HEK293 (cell line): Measurements from ENCODE around the gene ABHD12B.

Source experiments
- CTCF ChIA-PET: fragments of 350-600 bp; formaldehyde crosslinking; extraction: SDS; loops from one replicate; lab custom pipeline; 2021; ENCODE audit warnings: antibody characterized with exemption; lab: Yijun Ruan, JAX
- POLR2A ChIA-PET: fragments of 300-600 bp; formaldehyde crosslinking; extraction: SDS; loops from one replicate; lab custom pipeline; 2020; ENCODE audit warnings: antibody characterized with exemption, inconsistent platforms; lab: Yijun Ruan, JAX
- H3K27ac ChIP-seq: fragments of 200-500 bp; sonication (Bioruptor generic); 2 replicates; pipeline ENCODE4 v1.5.1; 2014; ENCODE audit warnings: low read depth, low read length, control low read depth, inconsistent platforms; ENCODE audit errors: extremely low read depth
- H3K36me3 ChIP-seq, 2 experiments: fragments of 200-500 bp in 1 of 2; sonication (Bioruptor generic) in 1 of 2; 1 replicate in 1 of 2; 2 replicates in 1 of 2; pipeline ENCODE4 v1.5.1; 2014 to 2017; ENCODE audit warnings: inconsistent platforms in 2 of 2, low read length in 2 of 2; ENCODE audit not compliant: control insufficient read depth in 2 of 2, insufficient read depth in 1 of 2
- H3K4me1 ChIP-seq: fragments of 200-500 bp; sonication (Bioruptor generic); 2 replicates; pipeline ENCODE4 v1.5.1; 2014; ENCODE audit warnings: mild to moderate bottlenecking, low read length, inconsistent platforms; ENCODE audit not compliant: control insufficient read depth, insufficient read depth
- H3K4me3 ChIP-seq: 2 replicates; pipeline ENCODE4 v1.5.1; 2011; ENCODE audit warnings: low read depth, mild to moderate bottlenecking, control low read depth, low read length, moderate library complexity
- H3K9me3 ChIP-seq: fragments of 200-500 bp; sonication (Bioruptor generic); 2 replicates; pipeline ENCODE4 v1.5.1; 2014; ENCODE audit warnings: low read depth, low read length, inconsistent platforms; ENCODE audit not compliant: control insufficient read depth, insufficient read depth
- HOXC10 ChIP-seq: sonication (generic); formaldehyde crosslinking; IDR thresholded peaks from 2 replicates; pipeline ENCODE4 v1.8.1; 2023; ENCODE audit warnings: mild to moderate bottlenecking, missing genetic modification reagents
- KLF8 ChIP-seq: fragments of 450-650 bp; formaldehyde crosslinking; IDR thresholded peaks from 2 replicates; pipeline ENCODE4 v1.5.1; 2016; ENCODE audit warnings: missing biosample characterization, missing genetic modification characterization
- KLF9 ChIP-seq: fragments of 450-650 bp; formaldehyde crosslinking; IDR thresholded peaks from 2 replicates; pipeline ENCODE4 v1.5.1; 2016; ENCODE audit warnings: missing biosample characterization, missing genetic modification characterization, low read depth
- PRDM1 ChIP-seq: fragments of 450-650 bp; formaldehyde crosslinking; IDR thresholded peaks from 2 replicates; pipeline ENCODE4; 2016; ENCODE audit warnings: missing biosample characterization, missing genetic modification characterization
- PRDM4 ChIP-seq: fragments of 450-650 bp; formaldehyde crosslinking; IDR thresholded peaks from 2 replicates; pipeline ENCODE4 v1.5.1; 2017; ENCODE audit warnings: missing biosample characterization, missing genetic modification characterization
- TRIM28 ChIP-seq: IDR thresholded peaks from 2 replicates; pipeline ENCODE4 v1.6.1; 2011; ENCODE audit warnings: low read length, control low read depth, borderline replicate concordance
- ZBTB10 ChIP-seq: fragments of 450-650 bp; formaldehyde crosslinking; IDR thresholded peaks from 2 replicates; pipeline ENCODE4 v1.5.1; 2016; ENCODE audit warnings: missing biosample characterization, missing genetic modification characterization
- ZBTB26 ChIP-seq: fragments of 450-650 bp; formaldehyde crosslinking; optimal IDR thresholded peaks from 2 replicates; pipeline ENCODE3; 2016; ENCODE audit warnings: missing biosample characterization, mild to moderate bottlenecking, missing genetic modification characterization
- ZBTB48 ChIP-seq: fragments of 450-650 bp; formaldehyde crosslinking; IDR thresholded peaks from 2 replicates; pipeline ENCODE4 v1.5.1; 2016; ENCODE audit warnings: missing biosample characterization, missing genetic modification characterization
- ZNF155 ChIP-seq: fragments of 450-650 bp; formaldehyde crosslinking; IDR thresholded peaks from 2 replicates; pipeline ENCODE4 v1.5.1; 2016; ENCODE audit warnings: missing biosample characterization, missing genetic modification characterization
- ZNF19 ChIP-seq: fragments of 450-650 bp; formaldehyde crosslinking; IDR thresholded peaks from 2 replicates; pipeline ENCODE4; 2016; ENCODE audit warnings: missing biosample characterization, missing genetic modification characterization, low read depth
- ZNF214 ChIP-seq: fragments of 450-650 bp; formaldehyde crosslinking; IDR thresholded peaks from 2 replicates; pipeline ENCODE4 v1.5.1; 2017; ENCODE audit warnings: missing biosample characterization, mild to moderate bottlenecking, missing genetic modification characterization, borderline replicate concordance
- ZNF280C ChIP-seq: fragments of 450-650 bp; formaldehyde crosslinking; IDR thresholded peaks from 2 replicates; pipeline ENCODE4 v1.5.1; 2016; ENCODE audit warnings: missing biosample characterization, missing genetic modification characterization
- ZNF521 ChIP-seq: fragments of 450-650 bp; formaldehyde crosslinking; IDR thresholded peaks from 2 replicates; pipeline ENCODE4 v1.5.1; 2017; ENCODE audit warnings: missing biosample characterization, mild to moderate bottlenecking, missing genetic modification characterization
- ZNF530 ChIP-seq: fragments of 450-650 bp; formaldehyde crosslinking; IDR thresholded peaks from 2 replicates; pipeline ENCODE4 v1.5.1; 2016; ENCODE audit warnings: low read depth, missing biosample characterization, missing genetic modification characterization
- ZNF610 ChIP-seq: fragments of 450-650 bp; formaldehyde crosslinking; IDR thresholded peaks from 2 replicates; pipeline ENCODE4 v1.5.1; 2016; ENCODE audit warnings: missing biosample characterization, missing genetic modification characterization, borderline replicate concordance
- ZNF645 ChIP-seq: fragments of 450-650 bp; formaldehyde crosslinking; IDR thresholded peaks from 2 replicates; pipeline ENCODE4; 2016; ENCODE audit warnings: missing biosample characterization, missing genetic modification characterization
- ZNF654 ChIP-seq: fragments of 450-650 bp; formaldehyde crosslinking; IDR thresholded peaks from 2 replicates; pipeline ENCODE4 v1.5.1; 2016; ENCODE audit warnings: low read depth, missing biosample characterization, missing genetic modification characterization
- ZNF658 ChIP-seq: fragments of 450-650 bp; formaldehyde crosslinking; IDR thresholded peaks from 2 replicates; pipeline ENCODE4; 2016; ENCODE audit warnings: missing biosample characterization, missing genetic modification characterization
- ZSCAN5A ChIP-seq: fragments of 450-650 bp; formaldehyde crosslinking; IDR thresholded peaks from 2 replicates; pipeline ENCODE4 v1.5.1; 2016; ENCODE audit warnings: missing biosample characterization, missing genetic modification characterization
- ZXDB ChIP-seq: fragments of 450-650 bp; formaldehyde crosslinking; IDR thresholded peaks from 2 replicates; pipeline ENCODE4 v1.5.1; 2016; ENCODE audit warnings: missing biosample characterization, missing genetic modification characterization

Gene ABHD12B

GRCh38 chr14:50845166-50845565, 26.7 kb upstream of the ABHD12B start (continued):
- no peak for TF ChIP-seq ZBTB10 (tag by site-specific recombination)

GRCh38 chr14:50846226-50846880, 25.5 kb upstream of the ABHD12B start:
- Histone ChIP-seq H3K4me1 (no peaks in the 10 kb centered on the region), H3K4me3 (no peak overlapping the region), H3K9me3 (no peaks in the 10 kb centered on the region), H3K36me3 (no peaks in the 10 kb centered on the region), H3K27ac (no peak overlapping the region)
- ChIA-PET CTCF (interaction anchor here (2.2 kb wide), 1 partner anchor 15 kb away, joined by 13 read pairs; no protein-coding TSS in a partner anchor), POLR2A (interaction anchor here (0.6 kb wide), 1 partner anchor 61 kb away, joined by 4 read pairs; no protein-coding TSS in a partner anchor)
- no peak for TF ChIP-seq ZNF654 (tag by site-specific recombination)
- TF ChIP-seq HOXC10 (CRISPR knock-in tag): no peak
- no peak for TF ChIP-seq PRDM1
- no peak for TF ChIP-seq ZXDB (tag by site-specific recombination)
- no peak for TF ChIP-seq ZNF521 (tag by site-specific recombination)
- TF ChIP-seq PRDM4 (tag by site-specific recombination): no peak
- no peak for TF ChIP-seq ZNF19 (tag by site-specific recombination)
- TF ChIP-seq ZBTB26: no peak
- no peak for TF ChIP-seq ZNF530 (tag by site-specific recombination)
- no peak for TF ChIP-seq ZSCAN5A (tag by site-specific recombination)
- TF ChIP-seq ZNF280C (tag by site-specific recombination): no peak
- TF ChIP-seq KLF8: no peak
- no peak for TF ChIP-seq ZNF214 (tag by site-specific recombination)
- TF ChIP-seq ZBTB48 (tag by site-specific recombination): no peak
- no peak for TF ChIP-seq ZNF658 (tag by site-specific recombination)
- TF ChIP-seq TRIM28: no peak
- TF ChIP-seq ZNF610: no peak
- TF ChIP-seq ZNF645: no peak
- TF ChIP-seq KLF9 (tag by site-specific recombination): no peak
- no peak for TF ChIP-seq ZNF155 (tag by site-specific recombination)
